H1 (cell line): ENCODE measurements around the gene PPP1R3G. TPM values are rescaled to one million over a fixed set of nuclear protein-coding genes. Genes with fewer than 3 reads are reported as not detected.

Experiments used
- CTCF ChIA-PET: fragments of 300-600 bp; sonication (Branson Sonifier 250); formaldehyde crosslinking; loops from one replicate; lab custom pipeline; 2021; ENCODE audit not compliant: partially characterized antibody; lab: Charles Lee
- POLR2A ChIA-PET: fragments of 300-600 bp; sonication (Branson Sonifier 250); formaldehyde crosslinking; loops from one replicate; lab custom pipeline; 2021; ENCODE audit warnings: inconsistent platforms; ENCODE audit not compliant: partially characterized antibody; lab: Charles Lee
- DNase-seq, 2 experiments: peaks; one replicate each; pipeline versions ENCODE4 v3.0.0 to v3.0.0-alpha.2; 2010 to 2022; ENCODE audit warnings: low spot score in 2 of 2, low read depth in 1 of 2, mixed read lengths in 1 of 2
- FAIRE-seq: peaks from 2 replicates; lab custom pipeline; 2011; peaks lifted over from hg19 to GRCh38; lab: Jason Lieb, UNC
- H2AFZ ChIP-seq: 2 replicates; pipeline ENCODE4 v1.8.1; 2012; ENCODE audit warnings: low read length, inconsistent platforms
- H2AK5ac ChIP-seq: 2 replicates; pipeline ENCODE4 v1.6.1; 2013; ENCODE audit warnings: low read depth, low read length
- H2BK120ac ChIP-seq: replicated peaks from 2 replicates; pipeline ENCODE3; 2013; ENCODE audit warnings: low read depth, low read length, inconsistent platforms
- H2BK12ac ChIP-seq: 2 replicates; pipeline ENCODE4 v1.6.1; 2013; ENCODE audit warnings: low read depth, low read length
- H2BK15ac ChIP-seq: 2 replicates; pipeline ENCODE4 v1.6.1; 2013; ENCODE audit warnings: low read length
- H2BK20ac ChIP-seq: 2 replicates; pipeline ENCODE4 v1.6.1; 2013; ENCODE audit warnings: low read length
- H2BK5ac ChIP-seq: 2 replicates; pipeline ENCODE4 v1.6.1; 2013; ENCODE audit warnings: low read depth, low read length
- H3K14ac ChIP-seq: 2 replicates; pipeline ENCODE4 v1.6.1; 2013; ENCODE audit warnings: inconsistent platforms; ENCODE audit not compliant: insufficient read length
- H3K18ac ChIP-seq: 2 replicates; pipeline ENCODE4 v1.6.1; 2013; ENCODE audit warnings: low read length; ENCODE audit errors: extremely low read depth
- H3K23ac ChIP-seq: 2 replicates; pipeline ENCODE4 v1.6.1; 2013; ENCODE audit warnings: inconsistent platforms; ENCODE audit not compliant: insufficient read length
- H3K23me2 ChIP-seq: 2 replicates; pipeline ENCODE4 v1.6.1; 2013; ENCODE audit warnings: low read depth, low read length
- H3K27ac ChIP-seq: 2 replicates; pipeline ENCODE4 v1.6.1; 2011; ENCODE audit warnings: low read depth, low read length, inconsistent platforms
- H3K27me3 ChIP-seq, 4 experiments: replicated peaks in 1 of 4; 1 replicate in 1 of 4; 2 replicates in 3 of 4; pipeline versions ENCODE4 v1.6.1 to v1.8.1; 2011 to 2013; ENCODE audit warnings: low read length in 3 of 4, mild to moderate bottlenecking in 3 of 4, inconsistent platforms in 2 of 4, mixed read lengths in 2 of 4, moderate library complexity in 1 of 4; ENCODE audit not compliant: control insufficient read depth in 3 of 4, insufficient read depth in 3 of 4; ENCODE audit errors: extremely low read depth in 1 of 4
- H3K36me3 ChIP-seq, 4 experiments: 2 replicates each; pipeline versions ENCODE4 v1.6.1 to v1.8.1; 2011 to 2013; ENCODE audit warnings: mild to moderate bottlenecking in 4 of 4, low read length in 3 of 4, moderate library complexity in 2 of 4, control low read depth in 1 of 4, inconsistent platforms in 1 of 4; ENCODE audit not compliant: insufficient read depth in 4 of 4, control insufficient read depth in 2 of 4
- H3K4ac ChIP-seq: replicated peaks from 2 replicates; pipeline ENCODE3; 2013; ENCODE audit warnings: low read length, low read depth, mixed read lengths, inconsistent platforms; ENCODE audit not compliant: insufficient read length
- H3K4me1 ChIP-seq, 4 experiments: replicated peaks in 1 of 4; 1 replicate in 1 of 4; 2 replicates in 3 of 4; pipeline versions ENCODE4 v1.6.1 to v1.8.1; 2011 to 2013; ENCODE audit warnings: low read length in 3 of 4, inconsistent platforms in 2 of 4, mixed read lengths in 1 of 4; ENCODE audit not compliant: insufficient read depth in 4 of 4, control insufficient read depth in 3 of 4
- H3K4me2 ChIP-seq, 2 experiments: 2 replicates each; pipeline versions ENCODE4 v1.6.1 to v1.8.1; 2011 to 2013; ENCODE audit warnings: low read depth in 2 of 2, low read length in 2 of 2, control low read depth in 1 of 2, inconsistent platforms in 1 of 2, mild to moderate bottlenecking in 1 of 2; ENCODE audit not compliant: insufficient read depth in 1 of 2
- H3K4me3 ChIP-seq, 4 experiments: fragments of 200-600, 300-600 bp in 1 of 4; sonication (generic), shearing (Covaris generic), sonication (Bioruptor Twin) in 1 of 4; 2 replicates each; pipeline versions ENCODE4 v1.5.1 to v1.8.1; 2011 to 2016; ENCODE audit warnings: low read length in 4 of 4, low read depth in 3 of 4, control low read depth in 2 of 4, inconsistent platforms in 2 of 4, mild to moderate bottlenecking in 2 of 4, mixed read lengths in 1 of 4, moderate library complexity in 1 of 4; ENCODE audit not compliant: insufficient read depth in 2 of 4; ENCODE audit errors: extremely low read depth in 1 of 4
- H3K56ac ChIP-seq: replicated peaks from 2 replicates; pipeline ENCODE3; 2013; ENCODE audit warnings: low read depth, mild to moderate bottlenecking, mixed read lengths, low read length, inconsistent platforms; ENCODE audit not compliant: insufficient read length
- H3K79me1 ChIP-seq: 2 replicates; pipeline ENCODE4 v1.6.1; 2013; ENCODE audit warnings: low read depth, low read length, control low read depth
- H3K79me2 ChIP-seq, 2 experiments: 2 replicates each; pipeline versions ENCODE4 v1.6.1 to v1.8.1; 2012 to 2013; ENCODE audit warnings: low read length in 2 of 2, mild to moderate bottlenecking in 2 of 2, inconsistent platforms in 1 of 2; ENCODE audit not compliant: insufficient read depth in 2 of 2, control insufficient read depth in 1 of 2
- H3K9ac ChIP-seq, 4 experiments: replicated peaks in 1 of 4; 1 replicate in 1 of 4; 2 replicates in 3 of 4; pipeline versions ENCODE4 v1.6.1 to v1.8.1; 2011 to 2013; ENCODE audit warnings: low read depth in 3 of 4, low read length in 3 of 4, control low read depth in 2 of 4, mild to moderate bottlenecking in 2 of 4, moderate library complexity in 2 of 4, inconsistent platforms in 1 of 4; ENCODE audit errors: extremely low read depth in 1 of 4
- H3K9me3 ChIP-seq, 2 experiments: 2 replicates each; pipeline versions ENCODE4 v1.6.1 to v1.8.1; 2012 to 2013; ENCODE audit warnings: mild to moderate bottlenecking in 2 of 2, moderate library complexity in 2 of 2, control low read depth in 1 of 2, inconsistent platforms in 1 of 2, low read depth in 1 of 2, low read length in 1 of 2, mixed read lengths in 1 of 2; ENCODE audit not compliant: insufficient read depth in 2 of 2
- H4K20me1 ChIP-seq, 2 experiments: replicated peaks in 1 of 2; 2 replicates each; pipeline versions ENCODE3 to v1.8.1; 2011 to 2013; ENCODE audit warnings: inconsistent platforms in 2 of 2, low read length in 2 of 2, mild to moderate bottlenecking in 1 of 2; ENCODE audit not compliant: insufficient read depth in 2 of 2, control insufficient read depth in 1 of 2
- H4K5ac ChIP-seq: 2 replicates; pipeline ENCODE4 v1.6.1; 2013; ENCODE audit warnings: low read length, low read depth, mixed read lengths, inconsistent platforms; ENCODE audit not compliant: insufficient read length
- H4K8ac ChIP-seq: 2 replicates; pipeline ENCODE4 v1.8.0; 2013; ENCODE audit warnings: mild to moderate bottlenecking, moderate library complexity, low read length, inconsistent platforms; ENCODE audit not compliant: insufficient read depth; ENCODE audit errors: extremely low read depth
- H4K91ac ChIP-seq: replicated peaks from 2 replicates; pipeline ENCODE3; 2013; ENCODE audit warnings: low read length, mixed read lengths, inconsistent platforms; ENCODE audit not compliant: insufficient read length
- CBX8 ChIP-seq: fragments of 300-800, 300-1000 bp; sonication (generic); IDR thresholded peaks from 2 replicates; pipeline ENCODE4 v1.7.1; 2016; ENCODE audit warnings: low read depth, low read length, borderline replicate concordance
- CTCF ChIP-seq, 3 experiments: IDR thresholded peaks; 1 replicate in 2 of 3; 2 replicates in 1 of 3; pipeline versions ENCODE4 v1.5.1 to v1.6.1; 2011; ENCODE audit warnings: low read length in 3 of 3, mild to moderate bottlenecking in 3 of 3, inconsistent platforms in 2 of 3, low read depth in 1 of 3, moderate library complexity in 1 of 3; ENCODE audit not compliant: insufficient read depth in 1 of 3; ENCODE audit errors: control extremely low read depth in 1 of 3
- KDM4A ChIP-seq: IDR thresholded peaks from one replicate; pipeline ENCODE4 v1.7.1; 2012; ENCODE audit warnings: low read depth, mild to moderate bottlenecking, moderate library complexity, low read length, inconsistent platforms; ENCODE audit not compliant: severe bottlenecking
- POLR2A ChIP-seq, 2 experiments: IDR thresholded peaks; 1 replicate in 1 of 2; 2 replicates in 1 of 2; pipeline ENCODE4 v1.6.1; 2011; ENCODE audit warnings: low read depth in 2 of 2, low read length in 2 of 2, mild to moderate bottlenecking in 2 of 2; ENCODE audit errors: control extremely low read depth in 1 of 2
- SIRT6 ChIP-seq: IDR thresholded peaks from one replicate; pipeline ENCODE4 v1.7.1; 2012; ENCODE audit warnings: low read length, inconsistent platforms
- TCF12 ChIP-seq: IDR thresholded peaks from 2 replicates; pipeline ENCODE4 v1.6.1; 2011; ENCODE audit warnings: low read depth, mild to moderate bottlenecking, low read length
- WGBS, 2 experiments: shearing (Covaris generic) in 1 of 2; methylation state at CpG; one replicate each; pipeline versions ENCODE4 v1.1.6 to v1.1.7; 2013 to 2015; ENCODE audit warnings: low lambda C conversion rate in 2 of 2, mixed read lengths in 2 of 2, inconsistent platforms in 1 of 2, low coverage in 1 of 2, missing lambda C conversion rate in 1 of 2; ENCODE audit not compliant: insufficient replicate concordance in 2 of 2, insufficient coverage in 1 of 2, insufficient read length in 1 of 2; ENCODE audit errors: extremely low coverage in 1 of 2, missing lambda C conversion rate in 1 of 2; 5-methylcytosine and 5-hydroxymethylcytosine counted together
- polyA plus RNA-seq, 7 experiments: library from polyadenylated mRNA; depleted of rRNA in 3 of 7; stranded (reverse) in 5 of 7; unstranded in 2 of 7; fragments of >200 nt in 5 of 7; fragments of 200-250 nt in 2 of 7; gene quantifications; 1 replicate in 5 of 7; 2 replicates in 1 of 7; 4 replicates in 1 of 7; pipeline versions ENCODE4 v1.2.1 to v1.2.3, GENCODE V29; 2011 to 2013; ENCODE audit warnings: missing spikeins in 2 of 7, mixed read lengths in 2 of 7
- total RNA-seq: library from RNA; stranded (reverse); fragmentation: NEBNext Ultra II Directional; extraction: Animal tissue kit (Norgen Biotek cat#: 25700); gene quantifications from 2 replicates; pipeline ENCODE4 v1.2.1, GENCODE V29; 2021

Gene PPP1R3G
- total and polyA plus RNA-seq, 2 of the 8 experiments (the other 6 are each of a cell fraction or from before 2014, with no cell fraction given) = 0.03 to 0.09 TPM

GRCh38 chr6:5115168-5115567 is 30.0 kb downstream of the PPP1R3G start:
- Histone ChIP-seq H2BK20ac (no peak overlapping the region), H3K23me2 (no peaks in the 10 kb centered on the region; the same call in 1 of the 2 replicates), H3K56ac (no peak overlapping the region), H3K9me3 (no peaks in the 10 kb centered on the region), H2BK12ac (no peak overlapping the region), H4K5ac (no peak overlapping the region), H4K8ac (no peak overlapping the region), H3K9ac (no peak overlapping the region), H3K4me2 (no peak overlapping the region), H3K27ac (no peak overlapping the region), H3K27me3 (no peaks in the 10 kb centered on the region), H2AK5ac (no peak overlapping the region), H3K79me1 (no peaks in the 10 kb centered on the region), H3K4me3 (no peak overlapping the region), H2BK15ac (no peak overlapping the region), H3K14ac (no peak overlapping the region), H4K20me1 (peaks cover 1 to 7% of the 10 kb centered on the region in 2 experiments), H2AFZ (no peak overlapping the region), H3K4me1 (no peaks in the 10 kb centered on the region), H3K4ac (no peak overlapping the region), H2BK5ac (no peak overlapping the region), H3K79me2 (no peaks in the 10 kb centered on the region), H3K36me3 (no peaks in the 10 kb centered on the region), H2BK120ac (no peak overlapping the region), H3K23ac (no peak overlapping the region), H3K18ac (no peak overlapping the region), H4K91ac (no peak overlapping the region)
- ChIA-PET CTCF (interaction anchor here (0.6 to 1.2 kb wide), 2 partner anchors 10 to 18 kb away, joined by 3 to 4 read pairs; no protein-coding TSS in a partner anchor), POLR2A (no interaction called here)
- WGBS, 2 experiments = 94% methylated on average over 10 of the region's 10 CpGs; no CpG with 5 or more reads in 1 of the 2 experiments
- DNase-seq = no peak
- no peak for FAIRE-seq
- TF ChIP-seq CTCF (IDR thresholded peaks at IDR 0.05; ENCODE audit: control extremely low read depth in 1 of 3, insufficient read depth in 1 of 3, low read depth in 1 of 3, low read length in 3 of 3) (peak in 1 of 3 experiments; percentile 15; a peak in 1 of 4 replicates), SIRT6 (no peak), TCF12 (no peak), KDM4A (no peak), CBX8 (no peak), POLR2A (IDR thresholded peaks at IDR 0.05; ENCODE audit: control extremely low read depth in 1 of 2, low read depth in 2 of 2, low read length in 2 of 2) (no peak)
